ENCODE measurements around the gene ECD.

DNA sequence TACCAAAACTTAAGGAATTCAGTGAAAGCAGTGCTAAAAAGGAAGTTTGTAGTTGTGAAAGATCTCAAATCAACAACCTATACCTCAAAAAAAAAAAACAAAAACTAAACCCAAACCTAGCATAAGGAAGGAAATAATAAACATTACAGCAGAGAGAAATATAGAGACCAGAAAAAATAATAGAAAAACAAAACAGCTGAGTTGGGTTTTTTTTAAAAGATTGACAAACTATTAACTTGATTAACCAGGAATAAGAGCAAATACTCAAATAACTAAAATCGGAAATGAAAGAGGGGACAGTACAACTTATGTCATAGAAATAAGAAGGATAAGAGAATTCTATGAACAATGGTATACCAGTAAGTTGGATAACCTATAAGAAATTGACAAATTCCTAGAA, 6.7 kb downstream of the ECD start:
- TF ChIP-seq RAD21 (IDR thresholded peaks at IDR 0.05; ENCODE audit: insufficient read depth, low read depth, low read length): no peak
- no peak for TF ChIP-seq EZH2 (IDR thresholded peaks at IDR 0.05; ENCODE audit: borderline replicate concordance, control insufficient read depth, low read depth, low read length)
- no peak for TF ChIP-seq POLR2A (IDR thresholded peaks at IDR 0.05; ENCODE audit: low read depth, low read length)
- TF ChIP-seq NR2C2 (IDR thresholded peaks at IDR 0.05; ENCODE audit: borderline replicate concordance, control insufficient read depth, insufficient read length, low read depth): no peak
- TF ChIP-seq SIX5 (IDR thresholded peaks at IDR 0.05; ENCODE audit: low read depth, low read length, severe bottlenecking): no peak
- TF ChIP-seq, protein P1, sequence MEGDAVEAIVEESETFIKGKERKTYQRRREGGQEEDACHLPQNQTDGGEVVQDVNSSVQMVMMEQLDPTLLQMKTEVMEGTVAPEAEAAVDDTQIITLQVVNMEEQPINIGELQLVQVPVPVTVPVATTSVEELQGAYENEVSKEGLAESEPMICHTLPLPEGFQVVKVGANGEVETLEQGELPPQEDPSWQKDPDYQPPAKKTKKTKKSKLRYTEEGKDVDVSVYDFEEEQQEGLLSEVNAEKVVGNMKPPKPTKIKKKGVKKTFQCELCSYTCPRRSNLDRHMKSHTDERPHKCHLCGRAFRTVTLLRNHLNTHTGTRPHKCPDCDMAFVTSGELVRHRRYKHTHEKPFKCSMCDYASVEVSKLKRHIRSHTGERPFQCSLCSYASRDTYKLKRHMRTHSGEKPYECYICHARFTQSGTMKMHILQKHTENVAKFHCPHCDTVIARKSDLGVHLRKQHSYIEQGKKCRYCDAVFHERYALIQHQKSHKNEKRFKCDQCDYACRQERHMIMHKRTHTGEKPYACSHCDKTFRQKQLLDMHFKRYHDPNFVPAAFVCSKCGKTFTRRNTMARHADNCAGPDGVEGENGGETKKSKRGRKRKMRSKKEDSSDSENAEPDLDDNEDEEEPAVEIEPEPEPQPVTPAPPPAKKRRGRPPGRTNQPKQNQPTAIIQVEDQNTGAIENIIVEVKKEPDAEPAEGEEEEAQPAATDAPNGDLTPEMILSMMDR (IDR thresholded peaks at IDR 0.05 in 2 of 3, conservative IDR thresholded peaks at IDR 0.05 in 1 of 3; ENCODE audit: control insufficient read depth in 2 of 3, extremely low read depth in 1 of 3, insufficient read depth in 1 of 3, low read depth in 3 of 3, low read length in 3 of 3): no peak
- TF ChIP-seq, protein P2, sequence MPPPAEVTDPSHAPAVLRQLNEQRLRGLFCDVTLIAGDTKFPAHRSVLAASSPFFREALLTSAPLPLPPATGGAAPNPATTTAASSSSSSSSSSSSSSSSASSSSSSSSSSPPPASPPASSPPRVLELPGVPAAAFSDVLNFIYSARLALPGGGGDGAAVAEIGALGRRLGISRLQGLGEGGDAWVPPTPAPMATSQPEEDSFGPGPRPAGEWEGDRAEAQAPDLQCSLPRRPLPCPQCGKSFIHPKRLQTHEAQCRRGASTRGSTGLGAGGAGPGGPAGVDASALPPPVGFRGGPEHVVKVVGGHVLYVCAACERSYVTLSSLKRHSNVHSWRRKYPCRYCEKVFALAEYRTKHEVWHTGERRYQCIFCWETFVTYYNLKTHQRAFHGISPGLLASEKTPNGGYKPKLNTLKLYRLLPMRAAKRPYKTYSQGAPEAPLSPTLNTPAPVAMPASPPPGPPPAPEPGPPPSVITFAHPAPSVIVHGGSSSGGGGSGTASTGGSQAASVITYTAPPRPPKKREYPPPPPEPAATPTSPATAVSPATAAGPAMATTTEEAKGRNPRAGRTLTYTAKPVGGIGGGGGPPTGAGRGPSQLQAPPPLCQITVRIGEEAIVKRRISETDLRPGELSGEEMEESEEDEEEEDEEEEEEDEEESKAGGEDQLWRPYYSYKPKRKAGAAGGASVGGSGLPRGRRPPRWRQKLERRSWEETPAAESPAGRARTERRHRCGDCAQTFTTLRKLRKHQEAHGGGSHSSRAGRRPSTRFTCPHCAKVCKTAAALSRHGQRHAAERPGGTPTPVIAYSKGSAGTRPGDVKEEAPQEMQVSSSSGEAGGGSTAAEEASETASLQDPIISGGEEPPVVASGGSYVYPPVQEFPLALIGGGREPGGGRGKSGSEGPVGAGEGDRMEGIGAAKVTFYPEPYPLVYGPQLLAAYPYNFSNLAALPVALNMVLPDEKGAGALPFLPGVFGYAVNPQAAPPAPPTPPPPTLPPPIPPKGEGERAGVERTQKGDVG (CRISPR knock-in tag; IDR thresholded peaks at IDR 0.05): no peak
- no peak for TF ChIP-seq SRF (IDR thresholded peaks at IDR 0.05; ENCODE audit: low read depth in 2 of 2, low read length in 2 of 2)
- TF ChIP-seq NR2C1 (IDR thresholded peaks at IDR 0.05): no peak
- TF ChIP-seq, protein P3, sequence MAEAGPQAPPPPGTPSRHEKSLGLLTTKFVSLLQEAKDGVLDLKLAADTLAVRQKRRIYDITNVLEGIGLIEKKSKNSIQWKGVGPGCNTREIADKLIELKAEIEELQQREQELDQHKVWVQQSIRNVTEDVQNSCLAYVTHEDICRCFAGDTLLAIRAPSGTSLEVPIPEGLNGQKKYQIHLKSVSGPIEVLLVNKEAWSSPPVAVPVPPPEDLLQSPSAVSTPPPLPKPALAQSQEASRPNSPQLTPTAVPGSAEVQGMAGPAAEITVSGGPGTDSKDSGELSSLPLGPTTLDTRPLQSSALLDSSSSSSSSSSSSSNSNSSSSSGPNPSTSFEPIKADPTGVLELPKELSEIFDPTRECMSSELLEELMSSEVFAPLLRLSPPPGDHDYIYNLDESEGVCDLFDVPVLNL (IDR thresholded peaks at IDR 0.05; ENCODE audit: low read depth, low read length): no peak
- TF ChIP-seq ZNF217 (IDR thresholded peaks at IDR 0.05): no peak
